CD4-positive, alpha-beta T cell treated with Interleukin-17A for 4 hours (primary cell): Measurements from ENCODE around the gene BST1.

Experiments used
- DNase-seq: peaks from one replicate; pipeline ENCODE4 v3.0.0-alpha.2; 2020; ENCODE audit warnings: mixed read lengths

Gene BST1

GRCh38 chr4:15676899-15677298, 26.0 kb upstream of the BST1 start:
- no peak for DNase-seq

DNA sequence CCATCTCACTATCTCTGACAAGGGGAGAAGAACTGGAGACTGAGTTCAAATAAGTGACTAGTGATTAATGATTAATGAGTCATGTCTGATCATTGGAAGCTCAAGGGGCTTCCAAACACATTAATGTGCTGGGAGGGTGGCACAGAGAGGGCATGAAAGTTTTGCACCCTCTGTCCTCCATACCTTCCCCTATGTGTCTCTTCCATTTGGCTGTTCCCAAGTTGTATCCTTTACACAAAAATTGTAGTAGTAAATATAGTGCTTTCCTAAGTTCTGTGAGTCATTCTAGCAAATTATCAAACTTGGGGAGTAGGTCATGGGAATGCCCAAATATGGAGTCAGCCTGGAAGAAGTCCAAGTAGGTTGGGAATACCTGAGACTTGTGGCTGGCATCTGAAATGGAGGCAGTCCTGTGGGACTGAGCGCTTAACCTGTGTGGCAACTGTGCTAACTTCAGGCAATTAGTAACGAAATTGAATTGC, 25.3 kb upstream of the BST1 start:
- no peak for DNase-seq

GRCh38 chr4:15681067-15681371, 21.8 kb upstream of the BST1 start:
- no peak for DNase-seq

DNA sequence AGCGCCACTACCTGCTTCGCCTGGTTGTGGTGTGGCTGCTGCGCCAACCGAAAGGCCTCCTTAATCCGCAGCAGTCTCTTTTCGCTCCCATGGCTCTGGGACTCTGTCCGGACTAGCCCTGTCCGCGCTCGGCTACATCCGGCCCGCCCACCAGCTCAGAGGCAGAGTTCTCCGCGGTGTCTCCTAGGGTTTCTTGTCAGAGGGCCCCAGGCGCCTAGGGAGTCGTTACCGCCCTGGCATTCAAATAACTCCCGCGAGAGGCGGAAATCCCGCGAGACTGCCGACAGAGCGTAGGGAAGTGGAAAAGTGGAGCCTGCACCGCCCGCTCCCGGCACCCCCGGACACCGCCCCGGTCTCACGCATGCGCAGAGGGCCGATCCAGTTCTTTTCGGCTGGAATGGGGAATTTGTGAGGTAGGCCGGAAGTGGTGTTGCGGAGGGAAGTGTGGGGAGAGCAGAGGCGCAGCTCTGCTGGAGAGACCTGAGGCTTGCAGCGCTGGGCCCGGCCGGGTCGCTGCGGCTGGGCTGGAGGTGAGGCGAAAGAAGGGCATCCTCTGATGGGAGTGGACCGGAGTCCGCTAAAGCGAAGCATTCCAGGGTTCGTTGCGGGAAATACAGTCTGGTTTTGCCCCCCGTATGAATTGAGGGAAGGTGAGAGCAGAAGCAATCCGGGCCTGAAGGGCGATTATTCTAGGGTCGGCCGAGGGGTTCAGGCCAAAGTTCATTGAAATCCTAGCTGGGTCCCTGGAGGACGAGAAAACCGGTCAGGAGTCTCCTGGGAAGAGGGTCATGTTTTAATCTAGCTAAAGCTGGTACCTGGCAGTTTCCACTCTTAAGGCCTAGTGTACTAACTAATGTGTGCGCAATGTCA, 21.3 kb upstream of the BST1 start, which contains the start of gene FAM200B:
FAM200B (plus strand) TSS at position 456 of the 870 bp plus-strand sequence. CDS start 5,151 bp downstream, outside the sequence.
- peak; percentile 96 for DNase-seq

GRCh38 chr4:15682242-15683142, 20.4 kb upstream of the BST1 start:
- DNase-seq, result no peak

- no peak for DNase-seq
These were observed 19.7 kb upstream of the BST1 start for GRCh38 chr4:15683143-15683495.

DNA sequence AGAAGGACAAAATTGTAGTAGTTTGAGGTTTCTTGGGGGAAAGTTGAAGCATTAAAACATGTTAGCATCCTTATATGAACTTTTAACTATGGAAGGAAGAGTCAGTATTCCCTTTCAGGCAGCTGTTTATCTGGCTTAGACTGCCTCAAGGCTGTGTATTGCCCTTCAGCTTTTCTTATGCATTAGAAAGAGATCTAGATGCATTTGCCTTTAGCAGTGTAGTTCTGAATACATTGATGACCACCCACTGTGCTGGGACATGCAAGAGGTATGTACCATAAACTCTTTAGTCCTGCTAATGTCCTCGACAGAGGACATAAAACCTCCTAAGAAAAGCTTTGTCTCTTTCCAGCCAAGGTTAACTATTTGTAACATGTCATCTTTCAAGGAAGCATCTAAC, 18.4 kb upstream of the BST1 start:
- no peak for DNase-seq

GRCh38 chr4:15688051-15688450, 14.8 kb upstream of the BST1 start:
- no peak for DNase-seq

DNA sequence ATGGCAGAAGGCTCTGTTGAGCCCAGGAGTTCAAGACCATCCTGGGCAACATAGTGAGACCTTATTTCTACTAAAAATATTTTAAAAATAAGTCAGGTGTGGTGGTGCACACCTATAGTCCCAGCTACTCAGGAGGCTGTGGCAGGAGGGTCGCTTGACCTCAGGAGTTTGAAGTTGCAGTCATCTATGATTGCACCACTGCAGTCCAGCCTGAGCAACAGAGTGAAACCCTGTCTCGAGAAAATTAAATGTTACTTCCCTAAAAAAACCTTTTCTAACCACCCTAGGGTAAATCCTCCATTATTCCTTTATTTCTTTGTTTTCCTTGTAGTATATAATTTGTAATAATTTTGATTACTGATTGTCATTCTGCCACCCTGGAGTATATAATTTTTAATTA, 13.3 kb upstream of the BST1 start:
- no peak for DNase-seq

- DNase-seq, result no peak
These were observed 12.7 kb upstream of the BST1 start for GRCh38 chr4:15690020-15690809.

DNA sequence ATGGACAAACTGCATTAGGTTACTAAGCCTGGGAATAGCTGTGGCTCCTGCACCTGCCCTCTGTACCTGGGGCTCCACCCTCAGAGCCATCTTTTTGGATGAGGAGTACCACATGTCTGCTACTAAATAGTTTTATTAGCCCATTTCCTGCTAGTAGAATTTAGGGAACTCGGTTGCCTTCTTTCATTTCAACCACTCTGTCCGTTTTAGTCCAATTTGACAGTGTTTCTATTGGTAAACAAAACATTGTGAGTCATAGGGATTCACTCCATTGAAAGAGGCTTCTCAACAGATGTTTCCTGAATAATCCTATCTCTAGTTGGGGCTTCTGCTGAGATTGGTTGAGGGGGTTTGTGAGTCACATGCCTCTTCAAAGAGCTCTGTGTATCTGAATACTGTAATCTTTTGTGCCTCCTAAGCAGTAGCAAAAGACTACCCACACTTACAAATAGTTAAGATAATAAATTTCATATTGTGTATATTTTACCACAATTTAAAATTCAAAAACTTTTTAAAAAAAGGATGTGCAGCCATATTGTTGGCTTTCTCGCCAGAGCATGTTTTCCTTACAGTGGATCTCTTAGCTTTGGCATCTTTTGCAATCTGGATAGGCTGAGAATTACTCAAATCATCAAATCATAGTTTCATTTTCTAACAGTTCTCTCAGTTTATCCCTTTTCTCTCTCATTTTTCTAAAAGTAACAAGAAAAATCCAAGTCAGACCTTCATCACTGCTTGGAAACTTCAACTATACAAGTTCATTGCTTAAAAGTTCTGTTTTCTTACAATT, 11.3 kb upstream of the BST1 start:
- DNase-seq, result no peak

GRCh38 chr4:15692602-15693001, 10.3 kb upstream of the BST1 start:
- no peak for DNase-seq

DNA sequence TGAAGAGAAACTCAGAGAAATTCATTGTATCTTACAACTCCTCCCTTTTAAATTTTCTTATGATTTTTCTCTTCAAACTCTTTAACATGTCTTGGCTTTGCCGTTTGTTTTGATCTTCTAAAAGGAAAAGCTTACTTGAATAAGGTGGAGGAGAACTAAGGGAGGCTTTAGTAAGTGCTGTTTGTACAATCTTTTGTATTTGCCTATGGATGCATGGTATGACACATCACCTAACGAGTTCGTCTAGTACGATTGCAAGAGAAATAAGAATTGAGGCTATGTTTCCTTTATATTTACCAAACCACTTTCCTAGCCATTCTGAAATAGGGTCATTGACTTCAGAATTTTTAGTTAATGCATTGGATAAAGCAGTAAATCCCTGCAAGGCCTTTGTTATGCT, 8.4 kb upstream of the BST1 start:
- DNase-seq, result no peak

DNA sequence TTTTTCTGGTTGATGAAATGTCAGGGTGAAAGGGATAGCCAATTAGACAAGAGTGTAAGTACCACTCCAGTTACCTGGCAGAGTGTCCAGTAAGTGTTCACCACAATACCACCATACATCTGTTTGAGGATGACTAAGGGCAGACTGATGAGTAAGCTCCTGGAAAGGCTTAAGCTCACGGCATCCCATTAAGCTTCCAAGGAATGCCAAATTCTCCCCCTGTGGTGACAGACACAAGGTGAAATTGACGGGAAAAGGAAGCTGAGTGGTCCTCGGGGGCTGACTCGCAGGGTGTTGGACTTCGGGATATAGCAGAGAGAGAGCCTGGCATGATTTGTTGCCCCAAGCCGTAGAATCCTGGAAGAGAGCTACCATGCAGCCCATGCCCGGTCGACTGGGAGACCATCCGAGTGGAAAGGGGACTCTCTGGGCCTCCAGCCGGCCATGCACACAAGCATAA, 7.6 kb upstream of the BST1 start:
- no peak for DNase-seq

GRCh38 chr4:15695729-15696128, 7.1 kb upstream of the BST1 start:
- no peak for DNase-seq

- no peak for DNase-seq
These were observed 6.0 kb upstream of the BST1 start for GRCh38 chr4:15696866-15697265.

DNA sequence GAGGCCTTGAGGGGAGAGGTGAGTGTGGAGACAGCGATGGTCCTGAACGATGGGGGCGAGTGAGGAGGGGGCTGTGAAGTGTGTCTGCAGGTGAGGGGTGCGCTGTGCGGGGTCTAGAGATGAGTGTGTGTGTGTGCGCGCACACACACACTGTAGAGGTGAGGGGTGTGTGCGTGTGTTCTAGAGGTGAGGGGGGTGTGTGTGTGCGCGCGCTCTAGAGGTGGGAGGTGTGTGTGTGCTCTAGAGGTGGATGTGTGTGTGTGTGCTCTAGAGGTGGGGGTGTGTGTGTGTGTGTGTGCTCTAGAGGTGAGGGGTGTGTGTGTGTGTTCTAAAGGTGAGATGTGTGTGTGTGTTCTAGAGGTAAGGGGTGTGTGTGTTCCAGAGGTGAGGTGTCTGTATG, 574 bp downstream of the BST1 start:
- no peak for DNase-seq

- no peak for DNase-seq
These were observed 1.3 kb downstream of the BST1 start for GRCh38 chr4:15704129-15704528.

DNA sequence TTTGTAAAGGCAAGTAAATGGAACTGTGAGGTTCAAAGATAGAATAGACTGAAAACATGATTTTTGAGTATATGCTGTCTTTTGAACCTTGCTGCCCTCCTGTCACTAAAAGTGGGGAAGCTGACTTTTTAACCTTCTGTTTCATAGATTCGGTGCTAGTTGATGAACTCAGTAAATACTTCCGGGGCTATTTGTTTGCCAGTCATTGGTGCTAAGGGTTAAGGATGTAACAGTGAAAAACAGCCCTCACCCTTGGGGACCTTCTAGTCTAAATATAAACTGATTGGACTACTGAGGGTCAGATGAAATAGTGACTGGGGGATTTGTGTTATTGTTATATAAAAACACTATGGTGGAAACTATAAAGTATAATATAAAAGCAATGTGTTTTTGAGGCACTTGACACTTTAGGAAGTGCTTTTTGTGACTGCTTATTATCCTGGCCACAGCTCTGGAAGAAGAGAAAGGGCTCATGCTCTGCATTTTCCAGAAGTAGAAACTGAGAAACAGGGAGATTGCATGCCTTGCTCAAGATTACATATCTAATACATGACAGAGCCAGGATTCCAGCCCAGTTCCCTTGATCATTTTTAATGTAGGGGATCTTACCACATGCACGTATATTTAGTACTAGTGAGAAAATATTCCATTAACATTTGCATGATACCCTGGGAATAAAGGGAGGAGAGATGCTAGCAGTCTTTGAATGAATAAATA, 3.9 kb downstream of the BST1 start:
- DNase-seq, result no peak

DNA sequence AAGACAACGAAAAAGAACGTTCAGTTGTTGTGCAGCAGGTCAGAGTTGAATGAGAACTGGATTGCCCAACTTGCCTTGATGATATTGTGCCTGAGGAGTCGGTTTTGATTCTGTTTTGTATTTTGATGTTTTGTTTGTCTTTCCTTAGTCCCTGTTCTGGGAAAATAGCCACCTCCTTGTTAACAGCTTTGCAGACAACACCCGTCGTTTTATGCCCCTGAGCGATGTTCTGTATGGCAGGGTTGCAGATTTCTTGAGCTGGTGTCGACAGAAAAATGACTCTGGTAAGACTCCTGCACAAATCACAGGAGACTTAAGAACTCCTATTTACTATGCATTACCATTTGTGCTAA, 4.5 kb downstream of the BST1 start:
- DNase-seq, result no peak

- no peak for DNase-seq
These were observed 8.9 kb downstream of the BST1 start for GRCh38 chr4:15711762-15712161.

GRCh38 chr4:15712214-15712613, 9.3 kb downstream of the BST1 start:
- DNase-seq, result no peak
